Neutrophil (primary cell): ENCODE data around the gene HNRNPAB.

Experiments used
- H3K27ac ChIP-seq: fragments of 200-600 bp; sonication (generic); 2 replicates; pipeline ENCODE4 v1.5.1; 2016; ENCODE audit warnings: mild to moderate bottlenecking, moderate library complexity
- H3K27me3 ChIP-seq: fragments of 200-600 bp; sonication (generic); 2 replicates; pipeline ENCODE4 v1.6.0; 2016; ENCODE audit warnings: mild to moderate bottlenecking
- H3K36me3 ChIP-seq: fragments of 200-600 bp; sonication (generic); 2 replicates; pipeline ENCODE4 v1.5.1; 2017
- H3K4me1 ChIP-seq, 2 experiments: fragments of 200-600 bp in 1 of 2; sonication (generic) in 1 of 2; 1 replicate in 1 of 2; 2 replicates in 1 of 2; pipeline versions ENCODE4 v1.5.1 to v1.6.1; 2013 to 2016; ENCODE audit warnings: low read depth in 1 of 2, low read length in 1 of 2, mild to moderate bottlenecking in 1 of 2, moderate library complexity in 1 of 2; ENCODE audit not compliant: control insufficient read depth in 1 of 2, insufficient read depth in 1 of 2
- H3K4me3 ChIP-seq, 2 experiments: fragments of 200-600 bp in 1 of 2; sonication (generic) in 1 of 2; 1 replicate in 1 of 2; 2 replicates in 1 of 2; pipeline ENCODE4 v1.5.1; 2013 to 2016; ENCODE audit warnings: low read depth in 1 of 2, low read length in 1 of 2, mild to moderate bottlenecking in 1 of 2, moderate library complexity in 1 of 2
- H3K9me3 ChIP-seq: fragments of 200-600 bp; sonication (generic); 2 replicates; pipeline ENCODE4 v1.5.1; 2016
- CTCF ChIP-seq: fragments of 200-600 bp; sonication (generic); IDR thresholded peaks from 2 replicates; pipeline ENCODE4 v1.5.1; 2016; ENCODE audit warnings: antibody characterized with exemption

Gene HNRNPAB

GRCh38 chr5:178232124-178232919, 28.0 kb downstream of the HNRNPAB start, which contains the start of gene PHYKPL:
Gene PHYKPL (minus strand): TSS chr5:178232802. CDS start chr5:178232550, 252 bp downstream.
- peaks cover 48 to 57% of the 10 kb centered on the region in 2 experiments for H3K4me1 ChIP-seq
- H3K9me3 ChIP-seq: no peaks in the 10 kb centered on the region
- H3K36me3 ChIP-seq: peaks cover 27% of the 10 kb centered on the region
- H3K4me3 ChIP-seq: peak within 1 kb of the TSS; percentile 70 to 96
- TF ChIP-seq CTCF: no peak
- H3K27me3 ChIP-seq: no peaks in the 10 kb centered on the region
- peak within 1 kb of the TSS; percentile 96 for H3K27ac ChIP-seq

GRCh38 chr5:178232920-178233429, 28.6 kb downstream of the HNRNPAB start:
- H3K9me3 ChIP-seq: no peaks in the 10 kb centered on the region
- no peak for TF ChIP-seq CTCF
- H3K27ac ChIP-seq: peak overlapping the region; percentile 96
- H3K4me1 ChIP-seq: peaks cover 54 to 64% of the 10 kb centered on the region in 2 experiments
- no peaks in the 10 kb centered on the region for H3K27me3 ChIP-seq
- H3K36me3 ChIP-seq: peaks cover 21% of the 10 kb centered on the region
- H3K4me3 ChIP-seq: peak overlapping the region; percentile 70 to 96

GRCh38 chr5:178234121-178234749, 29.9 kb downstream of the HNRNPAB start:
- H3K4me1 ChIP-seq: peaks cover 67 to 77% of the 10 kb centered on the region in 2 experiments

GRCh38 chr5:178234750-178235587, 30.6 kb downstream of the HNRNPAB start:
- peak; percentile 64 for TF ChIP-seq CTCF
- H3K4me1 ChIP-seq: peaks cover 68 to 84% of the 10 kb centered on the region in 2 experiments
- peaks cover 1% of the 10 kb centered on the region for H3K36me3 ChIP-seq
- H3K4me3 ChIP-seq: no peak overlapping the region
- peak overlapping the region; percentile 24 for H3K27ac ChIP-seq
- no peaks in the 10 kb centered on the region for H3K27me3 ChIP-seq
- no peaks in the 10 kb centered on the region for H3K9me3 ChIP-seq

More at GRCh38 chr5:178234121-178234749, 29.9 kb downstream of the HNRNPAB start:
- Histone ChIP-seq H3K4me3 (no peak overlapping the region), H3K36me3 (peaks cover 8% of the 10 kb centered on the region), H3K27ac (peak overlapping the region; percentile 24), H3K9me3 (no peaks in the 10 kb centered on the region), H3K27me3 (no peaks in the 10 kb centered on the region)
- TF ChIP-seq CTCF: no peak

GRCh38 chr5:178235588-178235974, 31.2 kb downstream of the HNRNPAB start:
- Histone ChIP-seq H3K4me3 (no peak overlapping the region), H3K9me3 (no peaks in the 10 kb centered on the region), H3K4me1 (peaks cover 69 to 86% of the 10 kb centered on the region in 2 experiments), H3K27me3 (no peaks in the 10 kb centered on the region), H3K36me3 (no peaks in the 10 kb centered on the region), H3K27ac (peak overlapping the region; percentile 24)
- TF ChIP-seq CTCF: no peak
